RCC 7860 (cell line): Measurements from ENCODE around the gene MARCHF10.

ENCODE experiments used
- DNase-seq: peaks from one replicate; pipeline ENCODE4 v3.0.0-alpha.2; 2015; ENCODE audit warnings: low spot score
- FAIRE-seq: peaks from 2 replicates; lab custom pipeline; 2012; peaks lifted over from hg19 to GRCh38; lab: Jason Lieb, UNC

MARCHF10 gene

DNA sequence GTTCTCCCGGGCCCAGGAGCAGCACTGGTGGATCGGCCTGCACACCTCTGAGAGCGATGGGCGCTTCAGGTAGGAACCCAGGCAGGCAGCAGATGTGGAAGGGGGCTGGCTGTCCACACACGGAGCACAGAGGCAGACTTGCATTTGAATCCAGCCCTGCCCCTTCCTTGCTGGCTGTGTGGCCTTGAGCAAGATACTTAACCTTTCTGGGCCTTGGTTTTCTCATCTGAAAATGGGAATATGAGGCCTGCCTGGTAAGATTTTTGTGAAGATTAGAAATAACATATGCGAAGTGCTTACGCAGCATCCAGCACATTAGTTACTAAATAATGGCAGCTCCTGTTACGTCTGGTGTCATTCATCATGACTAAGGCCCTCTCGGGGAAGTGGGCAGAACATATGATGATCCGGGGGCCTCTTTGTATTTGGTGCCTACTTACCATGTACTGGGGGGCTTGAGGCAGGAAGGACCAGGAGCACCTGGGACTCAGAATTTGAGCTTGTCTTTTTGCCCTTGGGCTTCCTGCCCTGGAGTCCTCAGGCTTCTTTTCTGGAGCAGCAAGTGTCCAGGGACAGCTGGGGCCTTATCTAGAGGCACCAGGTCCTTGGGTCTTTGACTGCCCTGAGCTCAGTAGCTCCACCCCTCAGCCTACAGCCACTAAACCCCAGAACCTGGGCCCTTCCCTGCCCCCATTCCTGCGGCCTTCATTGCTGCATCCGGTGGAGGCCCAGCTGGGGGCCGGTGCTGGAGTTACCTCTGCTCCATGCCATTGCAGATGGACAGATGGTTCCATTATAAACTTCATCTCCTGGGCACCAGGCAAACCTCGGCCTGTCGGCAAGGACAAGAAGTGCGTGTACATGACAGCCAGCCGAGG is 126.8 kb downstream of the MARCHF10 start:
- DNase-seq (no peak), FAIRE-seq (no peak)

DNA sequence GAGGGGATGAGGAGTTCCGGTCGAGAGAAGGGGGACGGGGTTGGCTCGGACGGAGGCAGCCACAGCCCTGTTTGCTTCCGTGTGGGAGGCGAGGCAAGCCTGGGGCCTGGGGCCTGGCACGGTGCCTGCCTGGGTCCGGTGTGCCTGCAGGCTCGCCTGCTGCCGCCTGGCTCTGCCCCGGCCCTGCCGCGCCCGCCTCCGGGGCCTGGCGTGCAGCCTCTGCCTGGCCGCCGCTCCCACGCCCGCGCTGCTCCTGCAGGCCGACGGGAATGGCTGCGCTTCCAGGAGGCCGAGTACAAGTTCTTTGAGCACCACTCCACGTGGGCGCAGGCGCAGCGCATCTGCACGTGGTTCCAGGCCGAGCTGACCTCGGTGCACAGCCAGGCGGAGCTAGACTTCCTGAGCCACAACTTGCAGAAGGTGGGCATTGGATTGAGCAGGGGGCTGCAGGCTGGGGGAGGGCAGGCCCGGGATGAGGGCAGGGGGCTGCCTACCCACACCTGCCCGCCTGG is 127.5 kb downstream of the MARCHF10 start:
- DNase-seq: no peak
- no peak for FAIRE-seq

DNA sequence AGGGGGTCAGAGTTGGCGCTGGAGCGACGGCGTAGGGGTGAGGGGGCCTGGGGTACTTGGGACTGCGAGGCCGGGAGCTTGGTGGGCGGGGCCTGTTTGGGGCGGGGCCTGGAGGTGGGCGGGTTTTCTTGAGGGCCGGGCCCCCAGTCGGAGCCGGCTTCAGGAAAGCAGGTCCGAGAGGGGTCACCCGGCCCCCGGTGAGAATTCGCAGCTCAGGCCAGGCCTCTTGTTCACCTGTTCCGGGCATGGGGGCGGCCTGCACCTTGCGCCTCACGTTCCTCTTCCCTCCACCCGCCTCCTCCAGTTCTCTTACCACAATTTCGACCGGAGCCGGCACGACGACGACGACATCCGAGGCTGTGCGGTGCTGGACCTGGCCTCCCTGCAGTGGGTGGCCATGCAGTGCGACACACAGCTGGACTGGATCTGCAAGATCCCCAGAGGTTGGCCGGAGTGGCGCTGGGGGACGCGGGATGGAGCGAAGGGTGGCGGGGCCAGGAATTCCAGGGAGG is 128.2 kb downstream of the MARCHF10 start:
- no peak for FAIRE-seq
- no peak for DNase-seq

DNA sequence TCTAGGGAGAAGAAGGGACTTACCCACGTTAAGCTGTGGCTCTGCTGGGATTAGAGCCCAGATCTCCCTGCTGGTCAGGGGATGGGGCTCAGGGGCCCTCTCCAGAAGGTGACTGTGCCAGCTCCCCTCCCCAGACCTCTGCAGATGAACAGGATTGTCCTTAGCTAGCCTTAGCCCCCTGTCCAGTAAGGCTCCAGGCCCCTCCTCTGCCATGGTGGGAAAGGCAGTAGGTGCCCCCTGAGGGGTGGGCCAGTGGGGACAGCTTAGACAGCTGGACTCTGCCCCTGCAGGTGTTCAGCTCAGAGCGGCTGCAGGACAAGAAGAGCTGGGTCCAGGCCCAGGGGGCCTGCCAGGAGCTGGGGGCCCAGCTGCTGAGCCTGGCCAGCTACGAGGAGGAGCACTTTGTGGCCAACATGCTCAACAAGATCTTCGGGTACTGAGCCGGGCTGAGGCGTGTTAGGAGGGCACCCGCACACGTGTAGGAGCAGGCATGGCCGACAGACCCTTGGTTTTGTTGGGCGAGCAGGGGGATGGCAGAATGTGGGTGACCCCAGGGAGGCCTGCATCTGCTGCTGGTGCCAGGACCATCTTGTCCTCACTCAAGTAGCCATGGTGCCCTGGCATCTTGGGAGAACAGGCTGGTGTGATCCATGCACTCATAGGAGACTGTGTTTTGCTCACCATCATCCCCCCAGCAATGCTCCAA is 129.7 kb downstream of the MARCHF10 start:
- FAIRE-seq (no peak), DNase-seq (no peak)

DNA sequence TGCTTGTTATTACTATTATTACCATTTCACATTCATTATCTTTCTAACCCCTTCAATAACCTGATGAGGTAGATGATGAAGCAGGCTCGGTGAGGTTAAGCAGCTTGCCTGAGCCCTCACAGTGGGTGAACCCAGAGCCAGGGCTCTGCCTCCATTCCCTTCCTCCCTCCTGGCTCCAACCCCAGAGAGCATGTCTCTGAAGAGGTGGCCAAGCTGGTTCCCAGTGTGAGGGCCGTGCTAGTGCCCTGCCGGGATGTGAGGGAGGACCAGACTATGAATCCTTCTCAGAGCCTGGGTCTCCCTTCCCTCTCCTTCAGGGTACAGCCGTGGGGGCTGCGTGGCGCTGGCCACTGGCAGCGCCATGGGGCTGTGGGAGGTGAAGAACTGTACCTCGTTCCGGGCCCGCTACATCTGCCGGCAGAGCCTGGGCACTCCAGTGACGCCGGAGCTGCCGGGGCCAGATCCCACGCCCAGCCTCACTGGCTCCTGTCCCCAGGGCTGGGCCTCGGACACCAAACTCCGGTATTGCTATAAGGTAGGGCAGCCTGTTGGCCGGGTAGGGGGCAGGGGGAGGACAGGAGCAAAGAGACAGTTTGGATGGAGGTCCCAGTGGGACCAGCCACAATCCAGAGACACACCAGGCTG is 131.0 kb downstream of the MARCHF10 start:
- FAIRE-seq (no peak), DNase-seq (no peak)

DNA sequence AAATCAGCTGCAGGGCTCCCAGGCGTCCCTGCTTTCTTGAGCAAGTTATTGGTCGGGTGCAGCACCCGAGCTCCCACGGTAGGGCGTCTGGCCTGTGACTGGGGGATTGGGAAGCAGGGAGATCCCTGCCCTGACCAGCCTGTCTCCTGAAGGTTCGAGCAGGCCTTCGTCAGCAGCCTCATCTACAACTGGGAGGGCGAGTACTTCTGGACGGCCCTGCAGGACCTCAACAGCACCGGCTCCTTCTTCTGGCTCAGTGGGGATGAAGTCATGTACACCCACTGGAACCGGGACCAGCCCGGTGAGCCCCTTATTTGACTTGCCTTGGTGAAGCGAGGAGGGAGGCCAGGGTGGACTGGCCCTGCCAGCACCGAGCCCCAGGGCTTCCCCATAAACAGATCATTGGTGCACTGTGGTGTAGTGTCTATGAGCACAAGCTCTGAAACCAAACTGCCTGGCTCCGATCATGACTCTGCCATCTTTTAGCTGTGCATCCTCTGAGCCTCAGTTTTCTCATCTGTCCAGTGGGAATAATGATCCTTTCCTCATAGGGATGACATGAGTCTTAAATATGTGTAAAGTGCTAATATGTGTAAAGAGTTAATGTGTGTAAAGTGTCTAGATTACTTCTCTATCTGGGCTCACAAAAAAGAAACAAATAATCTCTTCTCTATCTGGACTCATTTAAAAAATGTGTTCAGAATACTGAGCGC is 131.7 kb downstream of the MARCHF10 start:
- no peak for FAIRE-seq
- DNase-seq: no peak

DNA sequence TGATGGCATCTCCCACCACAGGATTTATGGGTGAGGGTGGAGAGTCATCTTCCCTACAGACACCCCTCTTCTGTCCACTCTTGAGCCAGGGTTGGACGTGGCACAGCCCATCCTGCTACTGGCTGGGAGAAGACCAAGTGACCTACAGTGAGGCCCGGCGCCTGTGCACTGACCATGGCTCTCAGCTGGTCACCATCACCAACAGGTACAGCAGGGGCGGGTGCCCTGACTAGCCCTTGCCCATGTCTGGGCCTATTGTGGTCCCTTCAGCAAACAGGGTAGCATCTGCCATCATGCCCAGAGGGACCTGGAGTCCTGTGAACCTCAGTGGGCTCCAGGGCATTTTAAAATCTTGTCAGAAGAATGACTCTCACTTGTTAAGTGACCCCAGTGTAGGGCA is 132.4 kb downstream of the MARCHF10 start:
- no peak for DNase-seq

DNA sequence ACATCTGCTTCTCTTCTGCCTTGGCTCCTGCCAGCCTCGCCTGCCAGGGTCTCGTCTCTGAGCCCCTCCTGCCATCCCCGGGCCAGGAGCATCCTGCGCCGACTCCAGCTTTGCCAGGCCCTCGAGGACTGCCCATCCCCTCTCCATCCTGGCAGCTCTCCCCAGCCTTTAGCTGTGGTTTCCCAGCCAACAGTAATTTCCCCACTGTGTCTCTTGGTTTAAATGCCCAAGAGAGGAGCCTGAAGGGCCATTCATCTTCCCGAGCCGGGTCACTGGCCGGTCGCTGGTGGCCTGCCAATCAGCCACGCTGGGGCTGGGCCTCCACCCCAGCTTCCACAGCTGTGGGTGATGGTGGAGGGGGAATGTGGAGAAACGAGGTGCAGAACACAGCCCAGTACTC is 132.9 kb downstream of the MARCHF10 start:
- no peak for DNase-seq
- no peak for FAIRE-seq

More for the DNA sequence above, 132.4 kb downstream of the MARCHF10 start:
- no peak for FAIRE-seq

DNA sequence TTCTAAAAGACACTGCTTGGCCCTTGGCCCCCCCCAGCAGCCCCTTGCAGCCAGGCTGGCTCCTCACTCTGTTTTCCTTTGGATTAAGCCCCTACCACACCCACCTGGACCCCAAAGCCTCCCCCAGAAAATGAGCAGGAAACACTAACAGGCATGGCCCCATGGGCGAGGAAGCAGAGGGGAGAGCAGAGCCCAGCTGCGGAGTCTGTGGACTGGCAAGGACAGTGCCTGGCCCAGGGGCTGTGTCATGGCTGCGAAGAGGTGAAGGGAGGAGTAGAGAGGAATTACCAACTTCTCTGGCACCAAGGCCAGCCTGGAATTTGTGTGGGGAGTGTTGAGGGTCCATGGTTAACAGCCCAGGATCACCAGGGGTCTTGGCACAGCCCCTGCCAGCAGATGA is 133.3 kb downstream of the MARCHF10 start:
- DNase-seq: no peak
- FAIRE-seq: no peak

DNA sequence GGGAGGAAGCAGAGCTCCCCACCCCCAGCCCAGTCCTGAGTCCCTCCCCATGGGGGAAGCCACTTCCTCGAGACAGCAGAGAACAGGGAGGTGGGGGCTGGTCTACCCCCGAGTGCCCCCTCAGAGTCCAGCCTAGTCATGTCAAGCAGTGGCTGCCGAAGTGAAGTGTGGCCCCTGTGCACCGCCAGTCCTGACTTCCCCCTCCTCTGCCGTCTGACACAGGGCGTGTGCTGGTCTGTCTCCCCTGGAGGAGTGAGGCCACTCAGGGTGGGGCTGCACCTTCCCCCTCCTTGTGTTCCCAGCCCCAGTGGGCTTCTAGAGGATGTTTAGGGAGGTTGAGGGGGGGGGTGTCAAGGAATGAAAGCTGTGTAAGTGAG is 133.8 kb downstream of the MARCHF10 start:
- DNase-seq (no peak), FAIRE-seq (no peak)

DNA sequence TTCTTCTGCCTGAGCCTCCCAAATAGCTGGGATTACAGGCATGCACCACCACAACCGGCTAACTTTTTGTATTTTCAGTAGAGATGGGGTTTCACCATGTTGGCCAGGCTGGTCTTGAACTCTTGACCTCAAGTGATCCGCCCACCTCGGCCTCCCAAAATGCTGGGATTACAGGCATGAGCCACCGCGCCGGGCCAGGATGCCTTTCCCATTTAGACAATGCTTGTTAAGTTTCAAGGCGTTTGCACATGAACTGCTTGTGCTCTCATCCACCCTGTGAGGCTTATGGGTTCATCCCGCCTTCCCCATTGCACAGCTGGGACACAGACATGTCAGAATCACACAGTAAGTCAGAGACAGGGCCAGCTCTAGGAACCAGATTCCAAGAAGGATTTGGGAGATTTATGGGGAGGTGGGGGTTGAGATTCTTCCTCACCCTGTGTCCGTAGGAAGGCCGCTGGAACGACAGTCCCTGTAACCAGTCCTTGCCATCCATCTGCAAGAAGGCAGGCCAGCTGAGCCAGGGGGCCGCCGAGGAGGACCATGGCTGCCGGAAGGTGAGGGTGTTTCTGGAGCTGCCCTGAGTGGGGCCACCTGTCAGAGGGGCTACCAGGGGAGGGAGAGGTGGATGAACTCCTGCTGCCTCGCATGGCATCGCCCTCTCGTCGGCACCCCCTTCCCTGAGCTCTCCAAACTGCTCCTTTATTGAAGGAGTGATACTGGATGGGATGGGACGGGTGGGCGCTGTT is 134.3 kb downstream of the MARCHF10 start:
- DNase-seq (no peak), FAIRE-seq (no peak)

DNA sequence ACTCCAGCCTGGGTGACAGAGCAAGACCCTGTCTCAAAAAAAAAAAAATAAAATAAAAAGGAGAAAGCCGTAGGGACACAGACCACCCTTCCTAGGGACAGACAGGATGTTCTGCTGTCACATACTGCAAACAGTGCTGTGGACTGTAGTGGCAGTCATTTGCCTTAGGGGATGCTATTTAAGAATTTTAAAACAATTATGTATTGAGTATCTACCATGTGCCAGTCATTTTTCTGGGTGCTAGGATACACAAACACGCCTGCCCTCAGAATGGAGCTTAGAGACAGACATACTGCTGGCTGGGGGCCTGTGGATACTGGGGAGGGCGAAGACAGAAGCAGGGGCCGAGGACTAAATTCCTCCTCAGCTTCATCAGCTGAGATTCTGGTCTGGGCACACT is 135.2 kb downstream of the MARCHF10 start:
- FAIRE-seq (no peak), DNase-seq (no peak)

DNA sequence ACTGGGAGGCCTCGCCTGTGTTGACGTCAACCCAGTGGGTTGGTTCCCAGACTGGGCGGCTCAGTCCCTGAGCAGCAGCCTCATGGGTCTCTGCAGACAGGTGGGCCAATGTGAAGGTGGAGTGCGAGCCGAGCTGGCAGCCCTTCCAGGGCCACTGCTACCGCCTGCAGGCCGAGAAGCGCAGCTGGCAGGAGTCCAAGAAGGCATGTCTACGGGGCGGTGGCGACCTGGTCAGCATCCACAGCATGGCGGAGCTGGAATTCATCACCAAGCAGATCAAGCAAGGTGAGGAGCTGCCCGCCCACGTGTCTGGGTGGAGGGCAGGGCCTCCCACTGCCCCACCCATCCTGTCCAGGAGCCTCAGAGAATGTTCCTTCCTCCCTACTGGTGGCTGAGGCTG is 136.6 kb downstream of the MARCHF10 start:
- no peak for FAIRE-seq
- DNase-seq: no peak

DNA sequence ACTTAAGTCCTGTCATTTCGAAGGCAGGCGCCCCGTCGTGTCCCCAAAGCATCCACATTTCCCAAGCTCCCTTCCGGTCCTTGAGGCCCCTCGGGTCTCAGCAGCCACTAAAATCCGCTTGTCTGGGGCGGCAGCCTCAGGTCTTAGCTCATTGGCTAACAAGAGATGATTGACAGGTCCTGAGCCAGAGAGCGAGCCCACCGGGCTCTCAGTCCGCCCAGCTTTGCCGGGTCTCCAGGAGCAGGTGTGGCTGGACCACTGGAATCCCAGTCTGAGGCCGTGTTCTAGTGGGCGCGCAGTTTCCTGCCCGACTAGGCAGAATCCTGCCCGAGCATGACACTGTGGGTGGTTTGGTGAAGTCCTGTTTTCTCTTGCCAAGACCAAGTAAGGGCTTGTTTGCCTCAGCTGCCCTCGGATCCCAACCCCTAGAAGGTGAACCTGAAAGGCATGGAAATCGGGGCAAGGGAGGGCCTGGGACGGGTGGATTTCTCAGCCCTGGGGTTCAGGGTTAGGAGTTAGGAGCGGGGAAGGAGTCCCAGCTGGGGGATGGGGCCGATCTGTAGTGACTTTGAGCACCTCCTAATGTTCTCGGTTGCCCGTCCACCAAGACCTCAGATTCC is 137.8 kb downstream of the MARCHF10 start:
- no peak for FAIRE-seq
- DNase-seq: no peak

DNA sequence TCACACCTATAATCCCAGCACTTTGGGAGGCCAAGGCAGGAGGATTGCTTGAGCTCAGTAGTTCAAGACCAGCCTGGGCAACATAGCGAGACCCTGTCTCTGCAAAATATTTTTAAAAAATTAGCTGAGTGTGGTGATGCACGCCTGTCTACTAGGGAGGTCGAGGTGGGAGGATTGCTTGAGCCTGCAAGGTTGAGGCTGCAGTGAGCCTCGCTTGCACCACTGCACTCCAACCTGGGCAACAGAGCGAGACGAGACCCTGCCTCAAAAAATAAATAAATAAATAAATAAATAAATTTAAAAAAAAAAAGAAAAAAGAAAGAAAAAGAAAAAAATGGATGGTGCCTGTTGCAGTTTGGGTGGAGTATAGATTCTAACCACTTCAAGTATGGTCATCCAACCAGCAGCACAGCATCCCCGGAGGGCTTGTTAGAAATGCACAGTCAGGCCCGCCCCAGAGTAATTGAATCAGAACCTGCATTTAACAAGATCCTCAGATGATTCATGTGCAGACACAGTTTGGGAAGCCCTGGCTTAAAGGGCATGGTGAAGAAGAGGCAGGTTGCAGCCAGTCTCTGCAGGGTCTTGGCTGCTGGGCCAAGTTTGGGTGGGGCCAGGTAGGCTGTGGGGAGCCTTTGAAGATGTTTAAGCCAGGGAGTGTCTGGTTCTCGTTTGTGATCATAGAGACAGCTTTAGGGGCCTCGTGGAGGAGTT is 139.9 kb downstream of the MARCHF10 start:
- FAIRE-seq (no peak), DNase-seq (no peak)

DNA sequence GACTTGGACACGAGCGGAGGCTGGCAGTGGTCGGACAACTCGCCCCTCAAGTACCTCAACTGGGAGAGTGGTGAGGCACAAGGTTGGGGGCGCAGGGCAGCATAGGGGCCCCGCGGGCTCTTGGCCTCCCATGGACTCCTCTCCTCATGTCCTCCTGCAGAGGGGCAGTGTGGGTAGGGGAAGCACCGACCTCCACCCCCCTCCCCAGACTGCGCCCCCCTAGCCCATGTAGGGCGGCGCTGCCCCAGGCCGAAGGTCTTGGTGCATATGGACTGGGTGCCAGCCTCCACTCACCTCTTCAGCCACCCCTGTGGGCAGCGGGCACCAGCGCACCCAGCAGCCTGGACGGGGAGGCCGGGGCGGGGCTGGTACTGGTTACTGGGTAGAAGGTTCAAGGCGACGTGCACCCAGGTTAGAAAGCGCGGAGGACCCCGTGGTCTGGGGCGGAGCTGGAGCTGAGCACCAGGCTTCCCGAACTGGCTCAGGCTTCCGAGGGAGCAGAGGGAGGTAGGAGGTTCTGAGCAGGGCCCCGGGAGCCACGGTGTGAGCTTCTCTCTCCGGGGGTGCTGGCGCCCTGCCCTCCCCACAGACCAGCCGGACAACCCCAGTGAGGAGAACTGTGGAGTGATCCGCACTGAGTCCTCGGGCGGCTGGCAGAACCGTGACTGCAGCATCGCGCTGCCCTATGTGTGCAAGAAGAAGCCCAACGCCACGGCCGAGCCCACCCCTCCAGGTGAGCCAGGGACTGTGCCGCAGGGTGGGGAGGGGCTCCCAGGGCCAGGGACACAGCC is 141.1 kb downstream of the MARCHF10 start:
- FAIRE-seq: no peak
- no peak for DNase-seq

DNA sequence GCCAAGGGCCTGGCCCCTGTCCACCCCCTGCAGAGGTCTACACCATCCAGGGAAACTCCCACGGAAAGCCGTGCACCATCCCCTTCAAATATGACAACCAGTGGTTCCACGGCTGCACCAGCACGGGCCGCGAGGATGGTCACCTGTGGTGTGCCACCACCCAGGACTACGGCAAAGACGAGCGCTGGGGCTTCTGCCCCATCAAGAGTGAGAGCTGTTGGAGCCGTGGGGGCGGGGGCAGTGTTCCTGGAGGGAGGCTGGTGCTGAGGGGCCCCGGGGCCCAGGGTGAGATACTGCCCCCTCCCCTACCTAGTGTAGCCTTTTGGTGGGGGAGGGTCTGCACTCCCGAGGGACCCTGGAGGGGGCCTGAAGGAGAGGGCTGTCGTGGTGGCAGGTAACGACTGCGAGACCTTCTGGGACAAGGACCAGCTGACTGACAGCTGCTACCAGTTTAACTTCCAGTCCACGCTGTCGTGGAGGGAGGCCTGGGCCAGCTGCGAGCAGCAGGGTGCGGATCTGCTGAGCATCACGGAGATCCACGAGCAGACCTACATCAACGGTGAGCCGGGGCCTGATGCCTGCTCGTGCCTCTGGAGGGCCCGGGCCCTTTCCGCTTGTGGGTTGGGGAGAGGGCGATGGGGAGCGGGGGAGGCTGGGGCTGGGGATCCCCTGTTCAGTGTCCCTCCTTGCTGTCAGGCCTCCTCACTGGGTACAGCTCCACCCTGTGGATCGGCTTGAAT is 141.9 kb downstream of the MARCHF10 start:
- no peak for FAIRE-seq

DNA sequence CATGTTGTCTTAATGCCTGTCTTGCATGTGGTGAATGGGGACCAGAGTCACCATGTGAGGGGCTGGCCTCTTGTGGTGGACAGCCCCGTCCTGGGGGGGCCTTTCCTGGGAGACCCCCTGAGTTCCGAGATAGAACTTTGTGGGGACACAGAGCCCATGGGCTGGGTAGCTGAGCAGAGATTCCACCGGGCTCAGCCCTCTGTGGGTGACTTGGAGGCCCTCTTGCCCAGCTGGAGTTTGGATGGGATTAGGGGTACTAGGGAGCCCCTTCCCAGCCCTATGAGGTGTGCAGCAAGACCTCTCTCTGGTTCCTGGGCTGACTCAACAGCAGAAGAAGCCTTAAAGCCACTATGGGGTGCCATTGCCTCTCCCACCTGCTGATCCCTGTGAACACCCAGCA is 142.5 kb downstream of the MARCHF10 start:
- FAIRE-seq: no peak
- no peak for DNase-seq

More for the DNA sequence above, 141.9 kb downstream of the MARCHF10 start:
- no peak for DNase-seq
